Activated T-cell treated with anti-CD3 and anti-CD28 coated beads for 4 hours (primary cell): ENCODE results near the gene MYBBP1A.

ENCODE experiments used
- DNase-seq: peaks from one replicate; pipeline ENCODE4 v3.0.0-alpha.2; 2020

The MYBBP1A gene

DNA sequence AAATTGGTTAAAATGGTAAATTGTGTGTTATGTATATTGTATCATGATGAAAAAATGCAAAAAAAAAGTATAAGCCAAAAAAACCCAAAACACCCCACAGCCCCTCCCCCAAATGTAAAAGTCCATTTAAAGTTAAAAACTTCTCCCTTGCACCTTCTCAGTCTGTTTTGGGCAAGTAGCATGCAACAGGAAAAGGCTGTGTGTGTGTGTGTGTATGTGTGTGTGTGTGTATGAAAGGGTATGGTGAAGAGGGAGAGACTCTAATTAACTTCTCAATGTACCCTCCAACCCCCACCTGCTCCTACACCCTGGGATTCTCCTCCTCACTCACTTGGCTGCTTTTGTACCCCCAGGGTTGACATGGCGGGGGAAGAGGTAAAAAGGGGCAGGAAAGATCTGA, 14.4 kb upstream of the MYBBP1A start:
- DNase-seq, result no peak

GRCh38 chr17:4566785-4567184, 11.6 kb upstream of the MYBBP1A start:
- no peak for DNase-seq

GRCh38 chr17:4565209-4566141, 10.3 kb upstream of the MYBBP1A start:
- DNase-seq, result peak; percentile 28

DNA sequence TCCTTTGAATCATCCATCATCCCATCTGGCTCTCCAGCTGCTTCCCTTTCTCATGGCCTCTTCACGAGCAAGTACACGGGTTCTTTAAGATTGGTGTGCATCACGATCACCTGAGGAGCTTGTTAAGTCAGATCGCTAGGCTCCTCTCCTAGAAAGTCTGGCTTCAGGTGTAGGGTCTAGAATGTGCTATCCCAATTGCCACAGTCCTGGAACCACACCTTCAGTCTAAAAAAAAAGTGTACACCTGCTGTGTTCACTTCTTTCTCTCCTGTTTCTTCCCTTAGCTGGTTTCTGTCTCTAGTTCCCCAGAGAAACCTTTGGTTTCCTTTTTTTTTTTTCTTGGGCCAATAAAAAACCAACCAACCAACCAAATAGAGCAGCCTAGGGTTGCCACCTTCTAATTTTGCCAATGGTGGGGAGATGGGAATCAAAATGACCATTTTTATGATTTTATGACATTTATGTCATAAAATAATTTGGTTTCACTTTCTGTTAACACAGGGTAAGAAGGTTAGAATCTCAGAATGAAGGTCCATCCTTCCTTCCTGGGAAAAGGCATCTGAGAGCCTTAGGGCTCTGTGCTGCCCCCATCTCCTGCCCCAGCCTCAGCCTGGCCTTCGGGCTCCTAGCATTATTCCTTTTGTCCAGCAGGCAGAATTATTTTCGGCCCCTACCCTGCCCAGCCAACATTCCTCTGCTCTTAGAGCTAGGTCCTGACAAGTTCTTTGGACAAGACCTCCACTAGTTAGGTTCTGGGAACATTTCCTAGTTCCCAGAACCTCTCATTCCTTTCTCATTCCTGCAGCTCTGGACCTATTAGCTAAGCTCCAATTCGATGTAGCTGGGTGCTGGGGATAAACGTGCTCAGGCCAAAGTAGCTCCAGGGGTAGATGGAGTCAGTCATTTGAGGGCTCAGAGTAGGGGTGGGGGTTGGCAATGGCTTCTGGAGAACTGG, 7.1 kb upstream of the MYBBP1A start:
- DNase-seq, result no peak

- DNase-seq, result no peak
Observed at GRCh38 chr17:4560837-4561256, 5.7 kb upstream of the MYBBP1A start.

- DNase-seq, result no peak
Observed at GRCh38 chr17:4560421-4560820, 5.2 kb upstream of the MYBBP1A start, which contains the start of gene GGT6. Gene GGT6 (minus strand): TSS chr17:4560577. CDS start chr17:4560521, 56 bp downstream.

GRCh38 chr17:4559966-4560365, 4.8 kb upstream of the MYBBP1A start:
- DNase-seq, result no peak

GRCh38 chr17:4559139-4559791, 4.1 kb upstream of the MYBBP1A start:
- DNase-seq, result no peak

- DNase-seq, result no peak
Observed at GRCh38 chr17:4558347-4558971, 3.3 kb upstream of the MYBBP1A start.

GRCh38 chr17:4557626-4558346, 2.6 kb upstream of the MYBBP1A start:
- no peak for DNase-seq

- no peak for DNase-seq
Observed at GRCh38 chr17:4556996-4557395, 1.8 kb upstream of the MYBBP1A start.

DNA sequence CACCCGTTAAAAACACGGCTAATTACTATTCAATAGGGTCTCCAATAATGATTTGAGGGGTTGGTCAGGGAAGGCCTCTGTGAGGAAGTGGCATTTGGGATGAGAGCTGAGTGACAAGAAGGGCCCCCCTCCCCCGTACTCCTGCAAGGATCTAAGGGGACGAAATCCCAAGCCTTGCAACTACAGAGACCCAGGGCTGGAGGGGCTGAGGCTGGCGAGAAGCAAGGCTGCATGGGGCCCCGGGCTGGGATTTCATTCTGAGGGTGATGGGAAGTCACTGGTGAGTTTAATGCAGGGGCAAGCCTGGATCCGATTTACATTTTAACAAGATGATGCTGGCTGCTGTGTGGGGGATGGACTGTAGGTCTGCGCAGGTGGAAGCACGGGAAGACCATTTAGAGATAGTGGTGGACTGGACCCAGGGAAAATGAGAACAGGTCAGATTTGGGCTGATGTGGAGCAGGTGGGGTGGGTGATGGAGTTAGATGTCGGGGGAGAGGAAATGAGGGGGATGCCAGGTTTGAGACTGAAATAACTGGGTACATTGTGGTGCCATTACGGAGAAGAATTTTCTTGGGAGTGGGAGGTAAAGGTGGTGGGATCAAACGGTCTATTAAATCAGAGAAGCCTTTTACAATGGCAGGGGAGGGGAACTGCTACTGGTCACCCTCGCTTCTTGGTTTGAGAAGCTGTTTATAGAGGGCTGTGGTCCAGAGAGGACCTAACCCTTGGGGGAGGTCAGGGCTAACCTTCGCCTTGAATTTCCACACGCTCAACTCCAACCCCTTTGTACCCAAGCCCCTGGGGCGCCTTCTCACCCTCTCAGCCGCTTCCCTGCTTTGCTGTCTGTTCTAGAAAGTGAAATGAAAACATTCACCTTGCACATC, 932 bp upstream of the MYBBP1A start:
- no peak for DNase-seq

DNA sequence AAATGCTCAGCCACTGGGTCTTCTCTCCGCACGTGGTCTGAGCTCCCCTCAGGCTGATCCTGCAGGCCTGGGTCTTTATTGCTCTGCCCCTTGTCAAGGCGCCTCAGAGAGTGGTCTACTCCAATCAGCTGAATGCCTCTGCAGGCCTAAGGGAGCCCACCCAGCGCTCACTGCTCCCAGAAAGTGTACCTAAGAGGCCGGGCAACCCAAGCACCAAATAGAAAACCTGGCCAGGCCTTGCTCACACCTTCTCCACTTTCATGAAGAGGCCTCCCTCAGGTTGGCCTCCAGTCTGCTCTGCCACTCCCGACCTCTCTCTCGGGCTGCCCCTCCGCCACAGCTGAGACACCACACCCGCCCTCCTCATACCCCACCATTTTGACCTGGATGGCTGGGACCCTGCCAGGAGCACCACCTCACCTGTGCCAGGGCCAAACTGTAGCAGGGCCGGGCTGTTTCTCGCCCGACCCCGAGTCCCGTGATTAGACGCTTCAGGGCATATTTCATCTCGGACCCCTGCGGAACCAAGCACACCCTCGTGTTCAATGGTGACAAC, 665 bp downstream of the MYBBP1A start:
- DNase-seq, result no peak

GRCh38 chr17:4553669-4554068, 1.5 kb downstream of the MYBBP1A start:
- no peak for DNase-seq

DNA sequence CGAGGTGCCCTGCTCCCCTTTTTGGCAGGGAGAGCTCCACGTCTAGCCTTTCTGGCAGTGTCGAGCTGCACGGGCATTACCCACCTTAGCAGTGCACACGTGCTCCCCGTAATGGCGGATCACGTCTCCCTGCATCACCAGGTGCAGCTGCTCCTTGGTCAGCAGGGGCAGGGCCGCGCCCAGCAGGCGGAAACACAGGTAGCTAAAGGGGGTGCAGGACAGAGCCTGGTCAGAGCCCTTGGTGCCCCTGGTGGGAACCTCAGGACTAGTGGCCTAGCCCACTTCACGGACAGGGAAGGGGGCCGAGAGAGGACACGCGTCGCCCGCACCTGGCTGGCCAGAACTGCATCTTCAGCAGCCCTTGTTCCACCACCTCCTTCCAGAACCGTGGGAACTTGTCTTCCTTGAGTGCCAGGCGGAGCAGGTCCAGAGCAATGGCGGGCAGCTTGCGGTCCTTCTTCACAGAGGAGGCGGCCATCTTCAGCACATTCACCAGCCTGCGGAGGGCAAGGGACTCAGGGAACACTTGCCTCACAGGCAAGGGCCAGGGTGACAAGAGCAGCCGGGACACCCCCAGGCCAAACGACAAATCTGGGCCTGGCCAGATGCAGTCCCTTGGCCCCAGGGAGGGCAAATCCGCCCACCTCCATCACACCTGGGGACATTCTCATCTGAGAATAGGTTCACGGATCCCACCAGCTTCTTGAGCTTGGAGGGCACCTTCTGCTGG, 3.2 kb downstream of the MYBBP1A start:
- DNase-seq, result no peak

DNA sequence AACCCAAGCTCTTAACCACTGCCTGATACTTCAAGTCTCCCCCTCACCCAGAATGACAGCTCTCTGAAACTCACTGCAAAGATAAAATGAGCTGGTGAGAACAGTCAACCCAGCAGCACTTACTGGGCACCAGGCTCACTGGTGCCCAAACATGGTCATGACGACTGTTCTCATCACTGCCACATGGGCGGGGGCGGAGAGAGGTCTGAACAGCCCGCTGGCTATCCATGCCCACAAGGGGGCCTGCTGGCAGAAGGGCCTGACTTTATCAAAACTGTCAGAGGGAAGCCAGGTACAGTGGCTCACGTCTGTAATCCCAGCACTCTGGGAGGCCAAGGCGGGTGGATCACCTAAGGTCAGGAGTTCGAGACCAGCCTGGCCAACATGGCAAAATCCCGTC, 4.0 kb downstream of the MYBBP1A start:
- no peak for DNase-seq

GRCh38 chr17:4550534-4551039, 4.6 kb downstream of the MYBBP1A start:
- no peak for DNase-seq

DNA sequence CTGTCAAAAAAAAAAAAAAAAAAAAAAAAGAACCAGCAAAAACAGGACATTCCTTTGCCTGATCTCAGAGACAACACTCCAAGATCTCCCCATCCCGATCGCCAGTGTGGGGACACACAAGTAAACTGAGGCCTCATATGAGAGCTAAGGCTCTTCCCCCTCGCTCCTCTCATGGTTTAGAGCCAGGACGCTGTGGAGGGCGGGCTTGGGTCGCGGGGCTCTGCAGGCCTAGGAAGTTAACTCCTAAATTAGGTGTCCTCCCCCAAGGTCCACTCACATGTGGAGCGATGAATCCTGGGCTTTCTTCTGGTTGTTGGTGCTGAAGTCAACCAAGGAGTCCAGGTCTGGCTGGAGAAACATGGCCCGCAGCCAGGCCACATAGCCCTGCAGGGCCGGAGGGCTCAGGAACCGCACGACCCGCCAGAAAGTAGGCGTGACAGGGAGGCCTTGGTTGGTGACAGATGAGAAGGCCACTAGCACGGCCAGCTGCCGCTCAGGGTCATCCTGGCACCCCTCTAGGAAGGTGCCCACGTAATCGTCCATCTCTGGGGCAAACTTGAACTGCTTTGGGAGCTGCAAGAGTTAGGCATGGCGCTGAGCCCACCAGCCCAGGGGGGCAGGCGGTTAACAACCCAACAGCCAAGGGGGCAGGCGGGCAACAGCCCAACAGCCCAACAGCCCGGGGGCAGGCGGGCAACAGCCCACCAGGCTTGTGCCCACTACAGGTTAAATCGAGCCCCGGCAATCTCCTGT, 5.2 kb downstream of the MYBBP1A start:
- DNase-seq, result no peak
